Fibroblast of lung (primary cell): ENCODE results near the gene PGM5. TPM values are rescaled to one million over a fixed set of nuclear protein-coding genes. Genes with fewer than 3 reads are reported as not detected.
"Not testable (repeated sequence)": the region's sequence is repeated elsewhere in the genome, so short reads cannot be mapped to it uniquely, and the experiment has no call there.

Experiments used
- DNase-seq, 2 donors: peaks; one replicate each; pipeline versions ENCODE4 v3.0.0 to v3.0.0-alpha.2; 2010; ENCODE audit warnings: low read depth in 2 of 2
- H2AFZ ChIP-seq: 2 replicates; pipeline ENCODE4 v1.5.1; 2012; ENCODE audit warnings: low read length, control low read depth, inconsistent platforms
- H3K27ac ChIP-seq: 2 replicates; pipeline ENCODE4 v1.5.1; 2011; ENCODE audit warnings: low read length, control low read depth; ENCODE audit not compliant: insufficient read depth
- H3K27me3 ChIP-seq: 2 replicates; pipeline ENCODE4 v1.5.1; 2011; ENCODE audit warnings: mild to moderate bottlenecking, low read length; ENCODE audit not compliant: control insufficient read depth, insufficient read depth
- H3K36me3 ChIP-seq: 2 replicates; pipeline ENCODE4 v1.5.1; 2011; ENCODE audit warnings: low read length; ENCODE audit not compliant: control insufficient read depth, insufficient read depth
- H3K4me1 ChIP-seq: 2 replicates; pipeline ENCODE4 v1.5.1; 2011; ENCODE audit warnings: low read length; ENCODE audit not compliant: control insufficient read depth, insufficient read depth; ENCODE audit errors: extremely low read depth
- H3K4me2 ChIP-seq: 2 replicates; pipeline ENCODE4 v1.5.1; 2011; ENCODE audit warnings: low read length, control low read depth; ENCODE audit not compliant: insufficient read depth; ENCODE audit errors: extremely low read depth
- H3K4me3 ChIP-seq, 4 experiments: fragments of 200-600 bp in 1 of 4; sonication (generic) in 1 of 4; replicated peaks in 1 of 4; 2 replicates each; pipeline ENCODE4 v1.5.1; 2011 to 2016; ENCODE audit warnings: low read length in 4 of 4, low read depth in 3 of 4, mild to moderate bottlenecking in 3 of 4, control low read depth in 2 of 4, inconsistent platforms in 1 of 4, mixed read lengths in 1 of 4; ENCODE audit not compliant: insufficient read depth in 1 of 4; ENCODE audit errors: control extremely low read depth in 1 of 4
- H3K79me2 ChIP-seq: 2 replicates; pipeline ENCODE4 v1.5.1; 2012; ENCODE audit warnings: mild to moderate bottlenecking, low read length, inconsistent platforms; ENCODE audit not compliant: control insufficient read depth, insufficient read depth
- H3K9ac ChIP-seq: 2 replicates; pipeline ENCODE4 v1.5.1; 2011; ENCODE audit warnings: mild to moderate bottlenecking, low read length, control low read depth; ENCODE audit not compliant: insufficient read depth
- H3K9me3 ChIP-seq: 2 replicates; pipeline ENCODE4 v1.5.1; 2012; ENCODE audit warnings: low read depth, low read length; ENCODE audit not compliant: control insufficient read depth, insufficient read depth
- H4K20me1 ChIP-seq: 2 replicates; pipeline ENCODE4 v1.5.1; 2011; ENCODE audit warnings: low read length; ENCODE audit not compliant: control insufficient read depth, insufficient read depth; ENCODE audit errors: extremely low read depth
- polyA plus RNA-seq, 2 donors: library from polyadenylated mRNA; depleted of rRNA in 1 of 2; stranded (reverse) in 1 of 2; unstranded in 1 of 2; fragments of >200 nt; gene quantifications; 2 replicates each; pipeline ENCODE4 v1.2.1, GENCODE V29; 2011 to 2012; ENCODE audit warnings: missing spikeins in 1 of 2
- total RNA-seq: library from RNA; depleted of rRNA; stranded (reverse); fragments of >200 nt; gene quantifications from 2 replicates; pipeline ENCODE4 v1.2.1, GENCODE V29; 2014

Gene PGM5
- total and polyA plus RNA-seq, 2 donors (not counting 1 experiment from before 2014, with no cell fraction given): 42.6 to 113 TPM

GRCh38 chr9:68342265-68343025 lies 14.0 kb upstream of the PGM5 start:
- H3K79me2 ChIP-seq, H3K9ac ChIP-seq, H3K4me1 ChIP-seq, H3K36me3 ChIP-seq, H4K20me1 ChIP-seq, H2AFZ ChIP-seq, H3K9me3 ChIP-seq, H3K4me3 ChIP-seq, H3K27me3 ChIP-seq, DNase-seq, H3K4me2 ChIP-seq, H3K27ac ChIP-seq: not testable (repeated sequence)

GRCh38 chr9:68343242-68343641 lies 13.2 kb upstream of the PGM5 start:
- not testable (repeated sequence) for H2AFZ ChIP-seq, H3K4me3 ChIP-seq, H4K20me1 ChIP-seq, DNase-seq, H3K4me2 ChIP-seq, H3K9ac ChIP-seq, H3K27me3 ChIP-seq, H3K36me3 ChIP-seq, H3K27ac ChIP-seq, H3K9me3 ChIP-seq, H3K79me2 ChIP-seq, H3K4me1 ChIP-seq

GRCh38 chr9:68343992-68344391 lies 12.4 kb upstream of the PGM5 start:
- not testable (repeated sequence) for H2AFZ ChIP-seq, H3K79me2 ChIP-seq, H3K27ac ChIP-seq, H3K4me3 ChIP-seq, H4K20me1 ChIP-seq, H3K4me1 ChIP-seq, H3K9me3 ChIP-seq, H3K4me2 ChIP-seq, H3K9ac ChIP-seq, H3K36me3 ChIP-seq, H3K27me3 ChIP-seq
- DNase-seq: peak in 1 of 2 donors; percentile 28

GRCh38 chr9:68351689-68352088 lies 4.7 kb upstream of the PGM5 start:
- DNase-seq: peak in 1 of 2 donors; percentile 0
- not testable (repeated sequence) for H3K4me2 ChIP-seq, H3K27ac ChIP-seq, H3K4me3 ChIP-seq, H3K4me1 ChIP-seq, H4K20me1 ChIP-seq, H3K79me2 ChIP-seq, H3K36me3 ChIP-seq, H2AFZ ChIP-seq, H3K27me3 ChIP-seq, H3K9ac ChIP-seq, H3K9me3 ChIP-seq

GRCh38 chr9:68355993-68356379 lies 425 bp upstream of the PGM5 start:
- H3K4me1 ChIP-seq, H3K27me3 ChIP-seq, H4K20me1 ChIP-seq, H3K4me2 ChIP-seq, DNase-seq, H2AFZ ChIP-seq, H3K79me2 ChIP-seq, H3K36me3 ChIP-seq, H3K9ac ChIP-seq, H3K9me3 ChIP-seq, H3K27ac ChIP-seq: not testable (repeated sequence)
- H3K4me3 ChIP-seq: peak overlapping the region in 1 of 4 experiments; percentile 61

- not testable (repeated sequence) for H3K36me3 ChIP-seq, H4K20me1 ChIP-seq, H2AFZ ChIP-seq, H3K79me2 ChIP-seq, DNase-seq, H3K27me3 ChIP-seq, H3K4me2 ChIP-seq, H3K9me3 ChIP-seq, H3K4me1 ChIP-seq
- Histone ChIP-seq H3K9ac (peak overlapping the region; percentile 53), H3K4me3 (peak overlapping the region in 3 of 4 experiments; percentile 49 to 61 (median 51)), H3K27ac (peak overlapping the region; percentile 74)
Measured at GRCh38 chr9:68357119-68357714, 806 bp downstream of the PGM5 start.
